Parathyroid adenoma (tissue), 2 donors: ENCODE measurements around the gene DENND6B.
"Not testable (repeated sequence)": the region's sequence is repeated elsewhere in the genome, so short reads cannot be mapped to it uniquely, and the experiment has no call there.

Source experiments
- H2AFZ ChIP-seq: fragments of 300-600 bp; sonication (generic); one replicate; pipeline ENCODE4 v1.7.0; 2017; ENCODE audit warnings: antibody characterized with exemption, mild to moderate bottlenecking
- H3K27ac ChIP-seq: fragments of 300-600 bp; sonication (generic); one replicate; pipeline ENCODE4 v1.7.0; 2017
- H3K27me3 ChIP-seq: fragments of 300-600 bp; sonication (generic); one replicate; pipeline ENCODE4 v1.7.0; 2017; ENCODE audit warnings: low read length; ENCODE audit not compliant: control insufficient read depth, insufficient read depth
- H3K36me3 ChIP-seq: fragments of 300-600 bp; sonication (generic); one replicate; pipeline ENCODE4 v1.7.0; 2017; ENCODE audit warnings: low read length; ENCODE audit not compliant: control insufficient read depth, insufficient read depth
- H3K4me1 ChIP-seq: fragments of 300-600 bp; sonication (generic); one replicate; pipeline ENCODE4 v1.7.0; 2017; ENCODE audit warnings: control low read depth
- H3K4me2 ChIP-seq: fragments of 300-600 bp; sonication (generic); one replicate; pipeline ENCODE4 v1.7.0; 2017; ENCODE audit warnings: low read length
- H3K4me3 ChIP-seq: fragments of 300-600 bp; sonication (generic); one replicate; pipeline ENCODE4 v1.7.0; 2017; ENCODE audit warnings: low read depth, low read length
- H3K79me2 ChIP-seq: fragments of 300-600 bp; sonication (generic); one replicate; pipeline ENCODE4 v1.7.0; 2017; ENCODE audit warnings: control low read depth
- H3K9ac ChIP-seq: fragments of 300-600 bp; sonication (generic); one replicate; pipeline ENCODE4 v1.7.0; 2017; ENCODE audit warnings: mild to moderate bottlenecking
- H3K9me3 ChIP-seq: fragments of 300-600 bp; sonication (generic); one replicate; pipeline ENCODE4 v1.7.0; 2017; ENCODE audit warnings: low read length; ENCODE audit not compliant: control insufficient read depth
- TF ChIP-seq, protein P1 (sequence below): fragments of 300-600 bp; sonication (generic); IDR thresholded peaks from one replicate; pipeline ENCODE4 v1.7.0; 2017; ENCODE audit warnings: antibody characterized with exemption, mild to moderate bottlenecking
- donor health status: primary hyperparathyroidism.

The DENND6B gene

DNA sequence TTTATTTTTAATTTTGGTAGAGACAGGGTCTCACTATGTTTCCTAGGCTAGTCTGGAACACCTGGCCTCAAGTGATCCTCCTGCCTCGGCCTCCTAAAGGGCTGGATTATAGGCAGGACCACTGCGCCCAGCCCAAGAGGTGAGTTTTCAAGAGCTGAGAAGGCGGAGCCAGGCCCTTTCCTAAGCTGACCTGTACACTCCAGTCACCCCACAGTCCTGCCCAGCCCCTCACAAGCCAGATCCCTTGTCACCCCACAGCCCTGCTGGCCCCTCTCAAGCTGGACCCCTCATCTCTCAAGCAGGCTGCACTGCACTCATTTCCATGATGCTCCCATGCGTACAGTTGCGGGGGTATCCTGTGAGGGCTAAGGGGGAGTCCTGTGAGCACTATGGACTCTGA, 2.9 kb downstream of the DENND6B start:
- no peaks in the 10 kb centered on the region for H3K4me1 ChIP-seq

DNA sequence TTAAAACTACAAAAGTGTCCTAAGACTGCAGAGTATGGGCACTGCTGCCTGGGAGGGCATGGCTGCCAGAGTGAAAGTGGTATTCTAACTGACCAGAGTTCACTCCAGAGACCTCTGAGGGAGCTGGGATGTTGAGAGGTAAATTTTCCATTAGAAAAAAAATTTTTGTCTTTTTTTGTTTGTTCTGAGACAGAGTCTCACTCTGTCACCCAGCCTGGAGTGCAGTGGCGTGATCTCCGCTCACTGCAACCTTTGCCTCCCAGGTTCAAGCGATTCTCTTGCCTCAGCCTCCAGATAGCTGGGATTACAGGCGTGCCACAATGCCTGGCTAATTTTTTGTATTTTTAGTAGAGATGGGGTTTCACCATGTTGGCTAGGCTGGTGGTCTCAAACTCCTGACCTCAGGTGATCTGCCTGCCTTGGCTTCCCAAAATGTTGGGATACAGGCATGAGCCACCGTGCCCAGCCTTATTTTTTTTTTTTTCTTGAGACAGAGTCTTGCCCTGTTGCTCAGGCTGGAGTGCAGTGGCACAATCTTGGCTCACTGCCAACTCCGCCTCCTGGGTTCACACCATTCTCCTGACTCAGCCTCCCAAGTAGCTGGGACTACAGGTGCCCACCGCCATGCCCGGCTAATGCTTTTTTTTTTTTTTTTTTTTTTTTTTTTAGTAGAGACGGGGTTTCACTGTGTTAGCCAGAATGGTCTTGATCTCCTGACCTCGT, 4.3 kb downstream of the DENND6B start:
- H3K9ac ChIP-seq, H3K4me3 ChIP-seq, H3K27me3 ChIP-seq, H3K36me3 ChIP-seq, H3K4me1 ChIP-seq, H3K27ac ChIP-seq, H3K79me2 ChIP-seq, H3K4me2 ChIP-seq, H3K9me3 ChIP-seq, H2AFZ ChIP-seq: not testable (repeated sequence)

More for the DNA sequence above, 2.9 kb downstream of the DENND6B start:
- Histone ChIP-seq H3K36me3 (no peaks in the 10 kb centered on the region), H2AFZ (no peak overlapping the region), H3K27ac (no peak overlapping the region), H3K9ac (no peak overlapping the region), H3K79me2 (no peaks in the 10 kb centered on the region), H3K9me3 (no peaks in the 10 kb centered on the region), H3K4me2 (no peak overlapping the region), H3K4me3 (no peak overlapping the region), H3K27me3 (no peaks in the 10 kb centered on the region)
- TF ChIP-seq, protein P1, sequence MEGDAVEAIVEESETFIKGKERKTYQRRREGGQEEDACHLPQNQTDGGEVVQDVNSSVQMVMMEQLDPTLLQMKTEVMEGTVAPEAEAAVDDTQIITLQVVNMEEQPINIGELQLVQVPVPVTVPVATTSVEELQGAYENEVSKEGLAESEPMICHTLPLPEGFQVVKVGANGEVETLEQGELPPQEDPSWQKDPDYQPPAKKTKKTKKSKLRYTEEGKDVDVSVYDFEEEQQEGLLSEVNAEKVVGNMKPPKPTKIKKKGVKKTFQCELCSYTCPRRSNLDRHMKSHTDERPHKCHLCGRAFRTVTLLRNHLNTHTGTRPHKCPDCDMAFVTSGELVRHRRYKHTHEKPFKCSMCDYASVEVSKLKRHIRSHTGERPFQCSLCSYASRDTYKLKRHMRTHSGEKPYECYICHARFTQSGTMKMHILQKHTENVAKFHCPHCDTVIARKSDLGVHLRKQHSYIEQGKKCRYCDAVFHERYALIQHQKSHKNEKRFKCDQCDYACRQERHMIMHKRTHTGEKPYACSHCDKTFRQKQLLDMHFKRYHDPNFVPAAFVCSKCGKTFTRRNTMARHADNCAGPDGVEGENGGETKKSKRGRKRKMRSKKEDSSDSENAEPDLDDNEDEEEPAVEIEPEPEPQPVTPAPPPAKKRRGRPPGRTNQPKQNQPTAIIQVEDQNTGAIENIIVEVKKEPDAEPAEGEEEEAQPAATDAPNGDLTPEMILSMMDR = no peak

DNA sequence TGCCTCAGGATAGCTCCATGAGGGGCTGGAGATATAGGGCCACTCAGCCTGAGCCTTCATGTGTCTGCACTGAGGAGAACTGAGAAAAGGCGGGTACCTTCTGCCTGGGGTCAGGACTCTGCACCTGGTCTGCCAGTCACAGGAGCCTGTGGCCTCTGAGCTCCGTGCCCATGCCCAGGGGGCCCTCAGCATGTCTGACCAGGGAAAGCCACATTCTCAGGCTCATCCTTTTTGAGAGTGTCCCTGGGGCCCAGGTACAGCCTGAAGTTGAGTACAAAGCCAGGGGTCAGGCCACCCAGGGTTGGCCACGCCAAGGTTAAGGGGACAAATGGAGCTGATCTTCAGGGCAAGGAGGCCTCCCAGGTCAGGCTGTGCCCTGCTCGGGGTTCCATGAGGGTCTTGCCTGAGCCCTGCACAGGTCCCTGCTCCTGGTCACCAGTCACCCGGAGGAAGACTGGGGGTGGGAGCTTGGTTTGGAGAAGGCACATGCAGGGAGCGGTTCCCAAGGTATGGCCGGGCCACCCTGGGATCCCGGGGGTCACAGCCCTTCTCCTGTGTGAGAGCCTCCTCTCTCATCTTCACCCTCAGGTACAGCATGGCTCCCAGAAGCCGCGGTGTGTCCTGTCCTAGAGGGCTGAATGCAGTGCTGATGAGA, 6.0 kb downstream of the DENND6B start:
- TF ChIP-seq, protein P1 = no peak
- no peak overlapping the region for H3K27ac ChIP-seq
- no peak overlapping the region for H3K9ac ChIP-seq
- H3K4me2 ChIP-seq = no peak overlapping the region
- H3K27me3 ChIP-seq = no peaks in the 10 kb centered on the region
- H3K4me1 ChIP-seq = no peaks in the 10 kb centered on the region
- H3K79me2 ChIP-seq = no peaks in the 10 kb centered on the region
- no peaks in the 10 kb centered on the region for H3K36me3 ChIP-seq
- no peak overlapping the region for H2AFZ ChIP-seq
- H3K9me3 ChIP-seq = no peaks in the 10 kb centered on the region
- H3K4me3 ChIP-seq = no peak overlapping the region

DNA sequence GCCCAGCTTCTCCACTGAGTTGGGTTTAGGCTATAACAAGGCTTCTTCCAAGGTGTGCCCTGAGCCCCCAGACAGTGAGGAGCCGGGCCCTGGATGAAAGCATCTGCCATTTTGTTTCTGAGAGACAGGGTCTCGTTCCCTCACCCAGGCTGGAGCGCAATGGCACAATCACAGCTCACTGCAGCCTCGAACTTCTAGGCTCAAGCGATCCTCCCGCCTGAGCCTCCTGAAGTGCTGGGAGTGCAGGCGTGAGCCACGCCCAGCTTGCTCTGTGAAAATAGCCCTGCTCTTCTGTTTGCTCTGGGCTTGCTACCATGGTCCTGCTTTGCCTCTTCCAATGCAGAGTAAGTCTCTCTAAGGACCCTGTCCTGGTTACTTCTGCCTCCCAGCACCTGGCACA, 6.7 kb downstream of the DENND6B start:
- no peak overlapping the region for H3K4me2 ChIP-seq

DNA sequence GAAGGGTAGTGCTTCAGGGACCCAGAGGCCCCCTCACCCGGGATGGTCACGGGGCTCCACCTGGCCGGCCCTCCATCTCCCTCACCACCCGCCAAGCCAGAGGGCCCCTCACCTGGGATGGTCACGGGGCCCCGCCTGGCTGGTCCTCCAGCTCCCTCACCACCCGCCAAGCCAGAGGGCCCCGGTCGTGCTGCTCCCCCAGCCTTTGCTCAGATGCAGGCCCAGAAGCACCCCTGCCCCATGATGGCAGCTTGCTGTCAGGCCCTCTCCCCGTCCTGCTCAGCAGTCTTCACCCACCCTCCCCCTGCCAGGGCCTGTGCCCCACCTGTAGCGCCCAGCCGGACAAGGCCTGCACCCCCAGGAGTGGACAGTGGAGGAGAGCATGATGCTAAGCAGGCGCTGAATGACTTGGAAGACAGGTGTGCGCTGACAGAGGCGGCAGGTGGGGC, 7.3 kb downstream of the DENND6B start:
- no peak overlapping the region for H2AFZ ChIP-seq
- H3K27ac ChIP-seq = no peak overlapping the region
- H3K4me1 ChIP-seq = no peaks in the 10 kb centered on the region
- no peak overlapping the region for H3K9ac ChIP-seq
- no peaks in the 10 kb centered on the region for H3K79me2 ChIP-seq
- H3K4me2 ChIP-seq = no peak overlapping the region
- H3K27me3 ChIP-seq = no peaks in the 10 kb centered on the region
- H3K4me3 ChIP-seq = no peak overlapping the region
- TF ChIP-seq, protein P1 = no peak
- H3K36me3 ChIP-seq = no peaks in the 10 kb centered on the region
- H3K9me3 ChIP-seq = no peaks in the 10 kb centered on the region

More for the DNA sequence above, 6.7 kb downstream of the DENND6B start:
- H3K4me3 ChIP-seq = no peak overlapping the region
- H3K27ac ChIP-seq = no peak overlapping the region
- no peaks in the 10 kb centered on the region for H3K36me3 ChIP-seq
- no peaks in the 10 kb centered on the region for H3K79me2 ChIP-seq
- no peaks in the 10 kb centered on the region for H3K9me3 ChIP-seq
- no peak overlapping the region for H2AFZ ChIP-seq
- TF ChIP-seq, protein P1 = no peak
- no peaks in the 10 kb centered on the region for H3K27me3 ChIP-seq
- H3K4me1 ChIP-seq = no peaks in the 10 kb centered on the region
- H3K9ac ChIP-seq = no peak overlapping the region
